Suppressor macrophage treated with lipopolysaccharide for 4 hours (primary cell): ENCODE data around the gene RGPD8.

ENCODE experiments used
- DNase-seq: peaks from one replicate; pipeline ENCODE4 v3.0.0-alpha.2; 2020

RGPD8 gene

DNA sequence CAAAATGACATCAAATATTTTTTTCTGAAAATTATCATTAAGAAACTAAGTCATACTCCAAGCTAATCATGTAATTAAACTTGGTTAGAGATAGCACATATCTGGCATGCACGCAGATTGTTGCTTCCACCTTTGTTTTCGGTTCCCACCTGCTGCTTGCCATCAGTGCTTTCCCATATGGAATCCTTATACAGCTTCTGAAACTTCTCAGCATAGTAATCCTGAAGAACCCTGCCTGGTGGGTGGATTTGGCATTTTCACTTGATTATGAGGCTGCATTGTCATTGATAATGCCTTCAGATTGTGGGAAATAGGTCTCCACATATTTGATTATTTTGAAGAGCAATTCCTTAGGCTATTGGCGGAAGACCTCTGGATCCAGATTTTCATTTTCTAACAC is 110.5 kb downstream of the RGPD8 start:
- DNase-seq, result no peak

DNA sequence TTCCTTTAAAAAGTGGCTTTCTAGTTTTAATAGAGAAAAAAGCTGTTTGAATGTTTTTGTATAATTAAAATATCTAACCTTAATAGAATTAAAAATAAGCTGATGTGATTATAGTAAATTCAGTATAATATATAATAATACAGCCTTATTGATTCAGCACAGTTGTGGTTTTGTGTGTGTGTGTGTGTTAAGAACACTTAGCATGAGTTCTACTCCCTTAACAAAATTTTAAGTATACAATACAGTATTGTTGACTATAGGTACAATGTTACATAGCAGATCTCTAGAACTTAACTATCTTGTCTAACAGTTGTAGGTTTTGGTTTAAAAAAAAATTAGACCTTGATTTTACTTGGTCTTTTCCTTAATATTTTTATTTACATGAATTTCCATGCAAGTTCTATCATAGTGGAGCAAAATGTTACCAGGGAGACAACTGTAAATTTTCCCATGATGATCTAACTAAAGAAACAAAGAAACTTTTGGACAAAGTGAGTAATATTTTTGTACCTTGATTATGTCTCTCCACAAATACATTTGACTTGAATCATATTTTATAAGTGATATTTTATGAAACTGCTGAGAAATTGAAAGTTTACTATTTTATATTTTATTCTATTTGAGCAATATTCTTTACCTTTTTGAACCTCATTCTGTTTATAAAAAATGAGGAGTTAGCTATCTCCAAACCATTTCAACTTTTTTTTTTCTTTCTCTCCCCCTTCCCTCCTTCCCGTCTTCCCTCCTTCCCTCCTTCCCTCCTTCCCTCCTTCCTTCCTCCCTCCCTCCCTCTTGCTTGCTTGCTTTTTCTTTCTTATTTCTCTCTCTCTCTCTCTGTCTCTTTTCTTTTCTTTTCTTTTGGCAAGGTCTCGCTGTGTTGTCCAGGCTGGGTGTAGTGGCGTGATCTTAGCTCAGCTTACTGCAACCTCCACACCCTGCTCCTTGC is 111.8 kb downstream of the RGPD8 start:
- DNase-seq, result no peak
